Keratinocyte (primary cell): ENCODE data around the gene INSYN2A.

Experiments used
- CTCF ChIP-seq, 3 experiments: IDR thresholded peaks in 1 of 3; conservative IDR thresholded peaks in 1 of 3; optimal IDR thresholded peaks in 1 of 3; 2 replicates in 2 of 3; 3 replicates in 1 of 3; pipeline versions ENCODE3 to v1.5.1; 2011; ENCODE audit warnings: low read length in 3 of 3, mild to moderate bottlenecking in 3 of 3, moderate library complexity in 2 of 3, control low read depth in 1 of 3, inconsistent platforms in 1 of 3; ENCODE audit not compliant: insufficient read depth in 2 of 3; ENCODE audit errors: extremely low read depth in 1 of 3
- EZH2 ChIP-seq: IDR thresholded peaks from one replicate; pipeline ENCODE4 v1.6.1; 2012; ENCODE audit warnings: inconsistent platforms, mild to moderate bottlenecking, low read length, moderate library complexity

GRCh38 chr10:127227663-127228062 is 31.3 kb upstream of the INSYN2A start:
- TF ChIP-seq EZH2 (no peak), CTCF (optimal IDR thresholded peaks at IDR 0.05 in 1 of 3, IDR thresholded peaks at IDR 0.05 in 1 of 3, conservative IDR thresholded peaks at IDR 0.05 in 1 of 3; ENCODE audit: extremely low read depth in 1 of 3, insufficient read depth in 2 of 3, low read length in 3 of 3) (no peak)
